HL-60 (cell line): ENCODE measurements around the gene MEIOB.

ENCODE experiments used
- GABPA ChIP-seq: IDR thresholded peaks from 2 replicates; pipeline ENCODE4 v1.6.1; 2012; ENCODE audit warnings: low read depth
- POLR2AphosphoS5 ChIP-seq: IDR thresholded peaks from 2 replicates; pipeline ENCODE4 v1.6.1; 2012; ENCODE audit warnings: low read depth
- SPI1 ChIP-seq: IDR thresholded peaks from 2 replicates; pipeline ENCODE4 v1.6.1; 2012; ENCODE audit warnings: low read depth, mild to moderate bottlenecking, borderline replicate concordance
- TF ChIP-seq, protein P1 (sequence below): IDR thresholded peaks from one replicate; pipeline ENCODE4 v1.5.1; 2011; ENCODE audit warnings: low read length, control low read depth, inconsistent platforms; ENCODE audit not compliant: insufficient read depth

DNA sequence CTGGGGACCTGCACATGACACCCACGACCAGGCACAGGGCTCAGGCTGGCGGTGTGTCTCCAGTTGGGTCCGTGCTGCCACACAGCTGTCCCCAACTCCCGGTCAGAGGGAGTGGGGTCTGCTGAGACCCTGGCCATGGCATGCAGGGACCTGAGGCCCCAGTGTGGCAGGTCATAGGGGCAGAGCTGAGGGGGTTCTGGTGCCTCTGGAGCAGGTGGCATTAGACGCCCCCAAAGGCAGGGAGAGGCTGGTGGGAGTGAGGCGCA lies 85.0 kb downstream of the MEIOB start:
- TF ChIP-seq, protein P1, sequence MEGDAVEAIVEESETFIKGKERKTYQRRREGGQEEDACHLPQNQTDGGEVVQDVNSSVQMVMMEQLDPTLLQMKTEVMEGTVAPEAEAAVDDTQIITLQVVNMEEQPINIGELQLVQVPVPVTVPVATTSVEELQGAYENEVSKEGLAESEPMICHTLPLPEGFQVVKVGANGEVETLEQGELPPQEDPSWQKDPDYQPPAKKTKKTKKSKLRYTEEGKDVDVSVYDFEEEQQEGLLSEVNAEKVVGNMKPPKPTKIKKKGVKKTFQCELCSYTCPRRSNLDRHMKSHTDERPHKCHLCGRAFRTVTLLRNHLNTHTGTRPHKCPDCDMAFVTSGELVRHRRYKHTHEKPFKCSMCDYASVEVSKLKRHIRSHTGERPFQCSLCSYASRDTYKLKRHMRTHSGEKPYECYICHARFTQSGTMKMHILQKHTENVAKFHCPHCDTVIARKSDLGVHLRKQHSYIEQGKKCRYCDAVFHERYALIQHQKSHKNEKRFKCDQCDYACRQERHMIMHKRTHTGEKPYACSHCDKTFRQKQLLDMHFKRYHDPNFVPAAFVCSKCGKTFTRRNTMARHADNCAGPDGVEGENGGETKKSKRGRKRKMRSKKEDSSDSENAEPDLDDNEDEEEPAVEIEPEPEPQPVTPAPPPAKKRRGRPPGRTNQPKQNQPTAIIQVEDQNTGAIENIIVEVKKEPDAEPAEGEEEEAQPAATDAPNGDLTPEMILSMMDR = no peak
- TF ChIP-seq POLR2AphosphoS5 (no peak), GABPA (no peak), SPI1 (no peak)
